ENCODE measurements around the gene CASP10.

CASP10 gene

GRCh38 chr2:201273330-201273983, 90.5 kb downstream of the CASP10 start:
- DNase-seq (ENCODE audit: low spot score): no peak
- no peak for TF ChIP-seq CTCF (IDR thresholded peaks at IDR 0.05; ENCODE audit: borderline replicate concordance, control extremely low read depth, extremely low read depth, insufficient read depth, missing control alignments)
- in situ Hi-C loops (cut with MboI; ENCODE audit: low sequenced_read_pairs, unreplicated experiment): no loop called here

- in situ Hi-C loops (cut with MboI; ENCODE audit: low sequenced_read_pairs, unreplicated experiment): no loop called here
- no peak for TF ChIP-seq CTCF (IDR thresholded peaks at IDR 0.05; ENCODE audit: borderline replicate concordance, control extremely low read depth, extremely low read depth, insufficient read depth, missing control alignments)
- no peak for DNase-seq (ENCODE audit: low spot score)
Measured at GRCh38 chr2:201275069-201275468, 92.1 kb downstream of the CASP10 start.

GRCh38 chr2:201275990-201276389, 93.0 kb downstream of the CASP10 start:
- TF ChIP-seq CTCF (IDR thresholded peaks at IDR 0.05; ENCODE audit: borderline replicate concordance, control extremely low read depth, extremely low read depth, insufficient read depth, missing control alignments): no peak
- in situ Hi-C loops (cut with MboI; ENCODE audit: low sequenced_read_pairs, unreplicated experiment): no loop called here
- no peak for DNase-seq (ENCODE audit: low spot score)

GRCh38 chr2:201276511-201276910, 93.6 kb downstream of the CASP10 start:
- no peak for DNase-seq (ENCODE audit: low spot score)
- in situ Hi-C loops (cut with MboI; ENCODE audit: low sequenced_read_pairs, unreplicated experiment): no loop called here
- no peak for TF ChIP-seq CTCF (IDR thresholded peaks at IDR 0.05; ENCODE audit: borderline replicate concordance, control extremely low read depth, extremely low read depth, insufficient read depth, missing control alignments)
